ENCODE data around the gene MBOAT1. TPM values are rescaled to one million over a fixed set of nuclear protein-coding genes. Genes with fewer than 3 reads are reported as not detected.

The MBOAT1 gene
- total and polyA plus RNA-seq, 2 of the 13 experiments (the other 11 are each of a cell fraction or from before 2014, with no cell fraction given), result not detected

GRCh38 chr6:20160541-20161283 is 51.6 kb downstream of the MBOAT1 start:
- Histone ChIP-seq H3K9me3 (ENCODE audit: low read length) (no peaks in the 10 kb centered on the region), H3K27me3 (ENCODE audit: control insufficient read depth in 1 of 2, insufficient read depth in 2 of 2, low read length in 2 of 2) (no peaks in the 10 kb centered on the region; a peak in 1 of 5 replicates), H3K4me1 (ENCODE audit: insufficient read depth, low read length) (0 out of 2 replicates have a peak, but pooled peaks cover 6% of the 10 kb centered on the region), H3K9ac (ENCODE audit: insufficient read depth, low read depth, low read length) (no peak overlapping the region), H4K20me1 (ENCODE audit: insufficient read depth, low read length) (no peaks in the 10 kb centered on the region), H3K27ac (ENCODE audit: extremely low read length, insufficient read depth, low read length) (no peak overlapping the region), H3K4me3 (replicated peaks in 1 of 3; ENCODE audit: insufficient read depth in 1 of 3, low read depth in 2 of 3, low read length in 3 of 3) (no peak overlapping the region), H3K79me2 (ENCODE audit: insufficient read depth, low read length) (no peaks in the 10 kb centered on the region), H2AFZ (ENCODE audit: low read length) (no peak overlapping the region), H3K4me2 (ENCODE audit: low read depth, low read length) (no peak overlapping the region), H3K36me3 (replicated peaks in 1 of 2; ENCODE audit: control insufficient read depth in 1 of 2, insufficient read depth in 2 of 2, low read length in 2 of 2) (no peaks in the 10 kb centered on the region)
- intact Hi-C loops (cut with micrococcal nuclease; ENCODE audit: unreplicated experiment), result no loop called here
- 66% methylated on average over 9 of the region's 9 CpGs for WGBS (ENCODE audit: low lambda C conversion rate)
- ATAC-seq (peak; percentile 32; the same call in 2 of the 3 replicates), DNase-seq (ENCODE audit: low spot score) (no peak), FAIRE-seq (no peak)
- TF ChIP-seq ATF1 (CRISPR knock-in tag; IDR thresholded peaks at IDR 0.05), result no peak
- no peak for TF ChIP-seq ATF5 (CRISPR knock-in tag; IDR thresholded peaks at IDR 0.05; ENCODE audit: low read depth)
- no peak for TF ChIP-seq ZNF678 (CRISPR knock-in tag; IDR thresholded peaks at IDR 0.05)
- TF ChIP-seq CSRNP2 (CRISPR knock-in tag; conservative IDR thresholded peaks at IDR 0.05; ENCODE audit: low read depth), result no peak
- POLR2A ChIA-PET, result no interaction called here
- CTCF ChIA-PET (ENCODE audit: low intra/inter-chr PET ratio, low total read pairs), result no interaction called here
- in situ Hi-C loops (cut with HindIII; ENCODE audit: extremely low pct_ligation_motif_present, low pct_unique_long_range_greater_than_20kb), result no loop called here
- no TSS peak for BruUV-seq (replicated peaks)

Data from HepG2 (cell line).